ENCODE results near the gene TMEM54.

The TMEM54 gene

DNA sequence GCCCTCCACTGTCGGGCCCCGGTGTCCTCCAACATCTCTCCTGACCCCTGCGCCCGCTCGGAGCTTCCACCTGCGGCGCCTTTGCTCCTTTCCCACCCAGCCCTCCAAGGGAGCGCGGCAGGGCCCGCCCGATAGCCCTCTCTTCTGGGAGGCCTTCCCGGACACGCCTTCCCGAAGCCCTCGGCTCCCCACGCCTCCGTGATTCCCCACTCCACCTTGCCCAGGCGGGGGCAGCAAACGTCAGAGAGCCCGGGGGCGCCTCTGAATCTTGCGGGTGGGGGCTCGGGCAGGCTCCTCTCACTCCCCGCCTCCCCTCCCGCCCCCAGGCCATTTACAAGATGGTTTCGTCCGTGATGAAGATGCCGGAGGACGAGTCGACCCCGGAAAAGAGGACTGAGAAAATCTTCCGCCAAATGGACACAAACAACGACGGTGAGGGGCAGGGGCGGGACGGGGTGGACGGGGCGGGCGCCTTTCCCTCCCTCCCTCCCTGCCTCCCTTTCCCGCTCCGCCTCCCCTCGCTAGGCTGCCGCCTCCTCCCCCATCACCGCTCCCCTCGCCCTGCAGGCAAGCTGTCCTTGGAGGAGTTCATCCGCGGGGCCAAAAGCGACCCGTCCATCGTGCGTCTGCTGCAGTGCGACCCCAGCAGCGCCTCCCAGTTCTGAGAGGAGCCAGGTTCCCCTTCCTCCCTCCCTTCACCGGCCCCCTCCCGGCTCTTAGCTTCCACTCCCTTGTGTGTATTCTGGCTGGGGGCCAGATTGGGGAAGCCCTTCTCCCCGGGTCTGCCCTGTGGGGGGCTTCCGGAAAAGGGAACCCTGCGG, 7.8 kb downstream of the TMEM54 start:
- DNase-seq, result peak; percentile 58

DNA sequence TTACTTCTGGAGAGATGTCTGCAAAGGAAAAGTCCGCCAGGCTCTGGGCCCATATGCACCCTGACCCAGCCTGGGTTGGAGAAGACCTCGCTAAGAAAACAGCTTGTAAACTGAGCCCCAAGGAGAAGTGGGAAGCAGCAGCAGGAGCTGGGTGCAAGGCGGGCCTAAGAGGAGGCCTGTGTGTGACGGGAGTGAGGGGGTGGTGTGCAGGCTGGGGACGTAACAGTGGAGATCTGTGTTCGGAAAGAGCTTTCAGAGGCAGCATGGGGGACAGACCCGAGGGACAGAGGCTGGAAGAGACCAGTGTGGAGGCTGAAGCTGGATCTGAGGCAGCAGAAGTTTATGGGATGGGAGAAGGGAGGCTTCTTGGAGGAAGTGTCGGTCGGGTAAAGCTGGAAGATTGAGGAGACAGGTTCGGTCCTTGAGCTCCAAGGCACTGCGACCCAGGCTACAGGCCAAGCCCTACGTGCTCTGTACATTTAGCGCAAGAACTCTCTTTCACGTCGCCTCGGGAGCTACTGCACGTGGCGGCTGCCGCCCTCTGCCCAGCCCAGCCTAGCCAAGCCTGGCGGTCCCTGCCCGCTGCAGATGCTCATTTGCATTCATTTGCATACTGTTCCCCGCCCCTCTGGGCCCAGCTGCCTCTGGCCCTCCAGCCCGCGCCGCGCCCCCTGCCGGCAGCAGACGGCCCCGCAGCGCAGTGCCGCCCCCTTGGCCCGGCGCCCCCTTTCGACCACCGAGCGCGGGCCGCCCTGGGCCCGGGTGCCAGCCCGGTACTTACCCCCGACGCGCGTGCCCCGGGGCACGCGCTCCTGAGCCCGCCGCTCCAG, 8.6 kb downstream of the TMEM54 start:
- DNase-seq, result peak; percentile 78

DNA sequence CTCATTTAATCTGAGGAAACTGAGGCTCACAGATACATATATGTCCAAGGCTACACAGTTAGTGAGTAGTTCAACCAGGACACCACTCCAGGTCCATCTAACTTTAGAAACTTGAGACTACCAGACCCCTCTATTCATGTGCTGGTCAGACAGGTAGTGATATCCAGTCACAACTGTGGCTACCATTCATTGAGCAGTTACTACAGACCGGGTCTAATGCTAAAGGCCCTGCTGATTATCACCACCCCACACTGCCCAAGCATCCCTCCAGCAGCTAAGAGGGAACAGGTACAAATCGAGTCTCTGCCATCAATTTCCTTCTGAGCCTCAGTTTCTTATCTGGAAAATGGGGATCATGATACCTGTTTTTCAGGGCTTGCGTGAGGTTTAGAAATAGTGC, 9.6 kb downstream of the TMEM54 start:
- no peak for DNase-seq

DNA sequence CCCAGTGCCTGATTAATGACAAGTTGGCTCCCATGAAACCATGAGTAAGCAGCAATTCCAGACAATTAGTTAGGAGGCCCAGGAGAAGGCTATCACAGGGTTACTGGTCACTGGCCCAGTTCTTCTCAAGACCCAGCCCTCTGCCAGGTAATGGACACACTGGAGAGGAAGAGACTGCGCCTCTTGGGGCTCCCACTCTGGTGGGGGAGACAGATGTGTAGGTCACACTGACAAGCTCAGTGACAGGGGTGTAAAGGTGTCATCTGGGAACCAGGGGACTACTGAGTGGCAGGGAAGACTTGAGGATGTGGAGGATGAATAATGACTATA, 10.0 kb downstream of the TMEM54 start:
- no peak for DNase-seq

DNA sequence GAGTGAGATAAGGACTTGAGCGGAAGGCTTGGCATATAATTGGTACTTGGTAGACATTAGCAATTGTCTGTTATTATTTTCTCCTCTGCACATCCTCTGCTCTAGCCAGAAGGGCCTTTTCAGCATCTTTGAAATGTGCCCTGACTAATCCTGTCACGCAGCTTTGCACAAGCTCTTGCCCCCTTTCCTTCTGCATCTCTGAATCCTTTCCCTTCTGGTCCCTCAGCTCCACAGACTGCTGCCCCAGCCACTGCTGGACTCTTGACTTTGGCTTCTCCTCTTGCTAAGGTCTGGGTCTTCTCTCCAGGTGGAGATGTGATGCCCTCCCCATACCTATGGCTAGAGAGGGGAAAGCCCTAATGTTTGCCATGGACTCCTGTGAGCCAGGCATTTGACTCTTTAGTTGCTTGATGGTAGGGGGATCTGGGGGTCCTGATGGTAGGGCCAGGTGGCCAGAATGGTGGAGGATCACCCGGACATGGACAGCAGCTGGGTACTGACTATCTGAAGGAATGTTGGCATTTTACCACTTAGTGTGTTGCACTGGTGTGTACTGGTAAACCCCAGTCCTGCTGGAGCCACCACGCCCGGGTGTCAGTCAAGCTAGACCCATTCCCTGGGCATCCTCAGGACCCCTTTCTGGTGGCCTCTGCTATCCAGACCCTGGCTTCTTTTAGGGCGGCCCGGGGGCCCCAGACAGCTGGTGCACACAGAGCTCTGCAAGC, 10.5 kb downstream of the TMEM54 start:
- no peak for DNase-seq

DNA sequence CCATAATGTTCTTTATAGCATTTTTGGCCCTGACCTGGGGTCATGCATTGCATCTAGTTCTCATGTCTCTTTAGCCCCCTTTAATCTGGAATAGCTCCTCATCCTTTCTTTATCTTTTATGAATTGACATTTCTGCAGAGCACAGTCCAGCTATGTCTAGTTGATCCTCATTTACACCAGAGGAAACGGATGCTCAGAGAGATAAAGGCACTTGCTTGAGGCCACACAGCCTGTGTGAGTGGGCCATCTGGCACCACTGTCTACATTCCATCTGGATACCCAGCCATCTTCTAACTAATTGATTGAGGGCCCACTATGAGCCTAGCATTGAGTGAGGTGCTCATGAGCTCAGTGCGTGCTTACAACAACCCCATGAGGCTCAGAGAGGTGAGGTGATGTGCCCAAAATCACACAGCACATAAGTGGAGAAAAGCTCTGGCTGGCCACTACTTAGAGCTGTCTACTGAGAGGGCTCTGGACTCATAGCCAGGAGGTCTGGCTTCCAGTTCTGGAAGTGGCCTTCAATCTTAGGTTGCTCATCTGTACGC, 11.4 kb downstream of the TMEM54 start:
- DNase-seq, result no peak

DNA sequence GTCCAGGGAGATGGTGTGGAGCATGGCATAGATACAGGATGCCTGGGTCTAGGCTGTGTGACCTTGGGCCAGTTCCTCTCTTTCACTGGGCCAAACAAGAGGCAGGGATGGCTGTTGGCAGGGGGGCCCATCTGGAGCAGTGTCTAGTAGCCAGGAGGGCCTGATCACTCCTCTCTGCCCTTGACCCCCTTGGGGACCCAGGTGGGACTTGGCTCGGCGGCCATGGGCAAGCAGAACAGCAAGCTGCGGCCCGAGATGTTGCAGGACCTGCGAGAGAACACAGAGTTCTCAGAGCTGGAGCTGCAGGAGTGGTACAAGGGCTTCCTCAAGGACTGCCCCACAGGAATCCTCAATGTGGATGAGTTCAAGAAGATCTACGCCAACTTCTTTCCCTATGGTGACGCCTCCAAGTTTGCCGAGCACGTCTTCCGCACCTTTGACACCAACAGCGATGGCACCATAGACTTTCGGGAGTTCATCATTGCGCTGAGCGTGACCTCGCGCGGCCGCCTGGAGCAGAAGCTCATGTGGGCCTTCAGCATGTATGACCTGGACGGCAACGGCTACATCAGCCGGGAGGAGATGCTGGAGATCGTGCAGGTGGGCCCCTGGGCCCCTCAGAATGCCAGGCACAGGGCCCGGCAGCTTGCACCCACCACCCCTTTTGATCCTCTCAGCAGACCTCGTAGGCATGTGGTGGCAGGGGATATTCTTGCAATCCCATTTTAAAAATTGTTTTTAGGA, 12.3 kb downstream of the TMEM54 start:
- DNase-seq, result no peak

DNA sequence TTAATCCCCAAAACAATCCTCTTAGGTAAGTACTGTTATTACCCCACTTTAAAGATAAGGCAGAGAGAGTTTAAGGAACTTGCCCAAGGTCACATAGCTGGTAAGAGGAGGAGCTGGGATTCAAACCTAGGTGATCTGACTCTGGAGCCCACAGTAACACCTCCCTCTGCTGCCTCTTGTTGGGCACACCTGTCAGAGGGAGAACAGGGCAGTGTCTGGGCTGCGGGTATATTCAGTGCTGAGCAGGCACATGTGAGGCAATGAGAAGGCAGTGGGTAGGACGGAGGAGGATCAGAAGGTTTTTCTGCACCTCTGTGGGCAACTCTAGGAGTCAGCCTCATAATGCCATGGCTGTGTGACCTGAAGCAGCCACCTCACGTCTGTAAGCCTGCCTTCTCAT, 13.1 kb downstream of the TMEM54 start:
- DNase-seq, result no peak

DNA sequence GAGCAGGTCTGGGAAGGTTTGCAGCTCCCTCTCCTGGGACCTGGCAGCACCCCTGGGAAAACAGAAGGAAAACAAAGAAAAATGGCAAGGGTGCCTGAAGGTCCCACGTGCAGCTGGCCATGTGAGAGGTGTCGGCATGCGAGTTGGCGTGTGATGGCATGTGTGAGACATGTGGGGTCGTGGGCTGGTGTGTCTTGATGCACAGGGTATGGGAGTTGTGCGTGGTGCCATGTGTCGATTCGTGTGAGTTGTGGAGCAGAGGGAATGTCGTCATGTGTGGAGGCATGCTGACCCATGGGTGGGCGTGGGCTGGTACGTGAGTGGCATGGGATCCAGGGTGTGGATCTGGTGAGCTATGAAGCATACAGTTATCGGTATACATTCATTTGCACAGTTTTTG, 13.6 kb downstream of the TMEM54 start:
- no peak for DNase-seq

DNA sequence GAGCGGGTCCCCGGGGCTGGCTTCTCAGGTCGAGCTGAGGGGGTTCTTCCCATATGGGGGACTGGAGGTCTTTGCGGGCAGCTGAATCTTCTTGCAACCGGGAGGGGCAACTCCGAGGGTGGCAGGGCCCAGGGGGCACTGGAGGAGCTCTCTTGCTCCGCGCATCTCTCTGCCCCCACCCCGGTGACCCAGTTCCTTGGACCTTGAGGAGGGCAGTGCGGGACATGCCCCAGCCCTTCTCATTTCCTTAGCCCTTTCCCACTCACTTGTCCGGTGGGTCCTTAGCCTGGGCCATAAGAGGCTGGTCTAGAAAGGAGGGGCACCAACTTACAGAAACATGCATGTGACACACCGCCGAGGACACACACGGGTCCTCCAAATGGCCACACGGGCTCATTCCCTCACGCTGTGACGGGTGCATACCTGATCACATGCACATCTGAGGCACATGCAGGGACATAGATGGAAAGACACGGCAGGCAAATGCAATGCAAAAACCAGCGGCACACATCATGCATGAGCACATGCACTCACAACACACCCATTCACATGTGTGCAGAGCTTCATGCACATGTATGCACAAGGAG, 14.3 kb downstream of the TMEM54 start:
- no peak for DNase-seq

DNA sequence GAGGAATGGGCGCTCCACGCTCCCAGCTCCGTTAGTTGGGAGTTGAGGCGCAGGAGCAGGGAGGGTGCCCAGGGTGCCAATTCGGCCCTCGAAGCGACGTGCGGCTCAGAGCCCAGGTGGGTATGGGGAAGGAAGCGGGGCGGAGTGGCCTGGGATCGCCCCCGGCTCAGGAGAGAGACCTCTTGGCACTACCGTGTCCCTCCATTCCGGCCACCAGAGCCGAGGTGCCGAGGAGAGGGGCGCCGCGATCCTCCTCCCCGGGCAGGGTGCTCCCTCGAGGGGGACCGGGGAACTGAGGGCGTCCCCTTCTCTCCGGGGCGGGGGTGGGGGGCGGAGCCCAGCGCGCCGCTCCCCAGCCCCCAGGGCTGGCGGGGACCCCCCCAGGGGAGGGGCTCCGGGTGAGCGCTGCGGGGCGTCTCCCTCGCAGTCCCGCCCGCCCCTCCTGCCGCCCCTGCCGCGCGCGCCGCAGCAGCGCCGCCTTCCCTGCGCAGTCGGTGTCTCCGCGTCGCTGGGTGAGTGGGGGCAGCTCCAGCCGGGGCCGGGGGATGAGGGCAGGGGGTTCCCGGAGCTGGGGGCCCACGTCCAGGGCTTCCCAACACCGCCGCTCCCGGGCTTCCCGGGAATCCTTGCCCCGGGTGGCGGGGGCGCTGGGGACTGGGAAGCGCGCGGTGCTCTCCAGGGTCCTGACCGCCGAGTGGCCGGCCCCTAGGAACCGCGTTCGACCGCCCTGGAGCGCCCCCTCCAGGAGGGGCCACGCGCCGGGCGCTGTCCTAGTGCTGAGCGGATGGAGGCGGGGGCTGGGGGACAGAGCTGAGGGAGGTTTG, 15.0 kb downstream of the TMEM54 start, which contains the start of gene HPCA:
Gene HPCA (plus strand): TSS at position 488 of the 824 bp plus-strand sequence. CDS start 2,408 bp downstream, outside the sequence.
- DNase-seq, result no peak

DNA sequence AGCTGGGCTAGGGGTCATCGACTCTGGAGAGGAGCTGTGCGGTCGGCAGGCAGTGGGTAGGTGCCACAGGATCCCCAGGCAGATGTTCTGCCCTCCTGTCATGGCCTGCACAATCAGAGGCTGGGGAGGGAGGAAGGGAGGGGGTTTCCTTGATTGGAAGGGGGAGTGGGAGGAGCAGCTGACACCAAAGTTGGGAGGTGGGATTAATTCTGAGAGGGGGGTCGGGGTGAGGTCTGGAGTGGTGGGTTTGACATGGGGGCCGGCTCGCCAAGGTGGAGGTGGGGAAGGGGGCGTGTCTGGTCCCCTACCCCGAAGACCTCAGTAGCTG, 15.5 kb downstream of the TMEM54 start:
- DNase-seq, result no peak

DNA sequence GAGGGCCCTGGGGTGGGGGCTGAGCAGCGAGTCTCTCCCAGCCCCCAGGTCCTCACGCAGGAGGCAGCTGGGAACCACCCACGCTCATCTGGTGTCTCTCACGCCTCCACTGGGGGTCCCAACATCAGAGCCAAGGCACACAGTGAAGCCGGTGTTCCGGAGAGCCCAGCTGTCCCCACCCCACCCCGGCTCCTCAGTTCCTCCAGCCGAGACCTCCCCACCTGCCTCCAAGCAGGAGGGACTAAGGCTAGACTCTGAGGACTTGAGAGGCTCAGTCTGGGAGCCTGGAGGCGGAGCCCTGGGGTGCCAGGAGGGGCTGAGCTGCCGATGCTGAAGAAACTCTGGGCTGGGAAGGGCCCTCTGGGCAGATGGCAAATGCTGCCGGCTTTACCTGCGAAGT, 16.5 kb downstream of the TMEM54 start:
- DNase-seq, result no peak

DNA sequence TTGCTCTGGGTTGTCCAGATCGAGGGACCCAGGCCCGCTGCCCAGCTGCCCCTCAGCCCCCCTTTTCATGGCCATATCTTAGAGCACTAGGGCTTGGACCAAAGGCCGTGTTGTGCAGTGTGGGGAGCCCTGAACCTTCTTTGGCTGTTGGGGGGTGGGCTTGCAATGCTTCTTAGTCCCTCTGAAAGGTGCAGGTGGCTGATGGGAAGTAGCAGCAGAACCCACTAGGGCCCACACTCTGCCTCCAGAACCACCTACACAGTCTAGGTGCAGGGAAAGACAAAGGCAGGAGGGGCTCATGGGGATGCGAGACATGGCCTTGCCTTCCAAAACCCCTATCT, 17.2 kb downstream of the TMEM54 start:
- no peak for DNase-seq

DNA sequence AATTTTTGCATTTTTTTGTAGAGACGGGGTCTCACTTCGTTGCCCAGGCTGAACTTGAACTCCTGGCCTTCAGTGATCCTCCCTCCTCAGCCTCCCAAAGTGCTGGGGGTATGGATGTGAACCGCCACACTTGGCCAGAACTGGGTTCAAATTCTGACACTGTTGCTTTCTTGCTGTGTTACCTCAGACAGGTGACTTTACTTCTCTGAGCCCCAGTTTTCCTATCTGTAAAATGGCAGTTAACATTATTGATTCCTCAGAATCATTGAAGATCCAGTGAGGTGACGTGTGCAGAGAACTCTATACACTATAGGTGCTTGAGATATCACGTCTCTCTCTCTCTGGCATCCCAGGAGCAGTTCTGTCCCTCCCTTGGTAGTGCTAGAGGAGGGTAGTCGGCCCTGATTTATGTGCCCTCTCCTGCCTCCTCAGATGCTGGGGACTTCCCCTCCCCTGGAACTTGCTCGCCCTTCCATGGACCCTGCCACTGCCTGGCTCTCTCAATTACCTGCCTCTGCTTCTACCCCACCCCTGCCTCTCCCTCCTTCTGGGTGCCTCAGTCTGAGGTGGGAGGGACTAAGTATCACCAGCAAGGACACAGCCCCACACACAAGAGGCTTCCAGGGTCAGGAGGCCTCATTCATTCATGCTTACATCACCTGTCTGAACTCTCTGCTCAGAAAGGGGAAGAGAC, 17.7 kb downstream of the TMEM54 start:
- DNase-seq, result no peak

DNA sequence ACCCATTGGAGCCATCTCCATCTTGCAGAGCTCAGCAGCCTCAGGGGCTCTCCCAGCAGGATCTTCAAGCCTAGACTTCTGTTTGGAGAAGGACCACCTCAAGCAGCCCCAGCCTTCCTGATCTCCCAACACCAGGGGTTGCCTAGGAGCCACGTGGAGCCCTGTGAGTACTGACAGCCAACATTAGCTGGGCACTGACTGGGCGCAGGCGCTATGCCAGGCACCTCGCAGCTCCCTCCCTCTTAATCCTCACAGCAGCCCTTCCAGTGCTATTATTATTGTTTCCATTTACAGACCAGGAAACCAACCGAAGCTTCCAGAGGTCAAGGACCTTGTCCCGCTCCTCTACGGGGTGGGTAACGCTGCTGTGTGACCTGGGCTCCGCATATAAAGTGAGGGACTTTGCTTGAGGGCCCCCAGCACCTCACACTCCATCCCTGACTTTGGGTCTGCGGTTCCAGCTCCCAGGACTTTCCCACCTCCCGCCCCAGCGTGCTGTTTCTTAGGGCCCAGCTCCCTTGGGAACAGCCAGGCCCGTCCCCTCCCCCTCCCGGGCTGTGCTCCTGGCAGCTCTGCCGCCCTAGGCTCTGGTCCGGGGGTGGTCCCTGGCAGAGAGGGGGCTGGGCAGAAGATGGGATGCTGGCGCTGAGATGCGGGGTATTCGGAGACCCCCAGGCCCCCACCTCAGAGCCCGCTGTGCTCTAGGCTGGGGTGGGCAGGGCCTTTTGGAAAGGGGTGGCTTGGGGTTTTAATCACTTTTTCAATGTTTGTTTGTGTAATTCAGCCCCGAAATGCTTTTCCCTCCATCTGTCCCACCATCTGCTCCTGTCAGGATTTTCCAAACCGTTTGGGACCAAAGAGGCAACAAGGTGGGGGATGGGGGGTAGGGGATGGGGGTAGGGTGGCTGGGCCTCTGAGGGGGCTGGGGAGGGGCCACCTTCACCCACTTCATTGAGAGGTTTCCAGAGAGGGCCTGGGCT, 19.0 kb downstream of the TMEM54 start:
- DNase-seq, result peak; percentile 49

DNA sequence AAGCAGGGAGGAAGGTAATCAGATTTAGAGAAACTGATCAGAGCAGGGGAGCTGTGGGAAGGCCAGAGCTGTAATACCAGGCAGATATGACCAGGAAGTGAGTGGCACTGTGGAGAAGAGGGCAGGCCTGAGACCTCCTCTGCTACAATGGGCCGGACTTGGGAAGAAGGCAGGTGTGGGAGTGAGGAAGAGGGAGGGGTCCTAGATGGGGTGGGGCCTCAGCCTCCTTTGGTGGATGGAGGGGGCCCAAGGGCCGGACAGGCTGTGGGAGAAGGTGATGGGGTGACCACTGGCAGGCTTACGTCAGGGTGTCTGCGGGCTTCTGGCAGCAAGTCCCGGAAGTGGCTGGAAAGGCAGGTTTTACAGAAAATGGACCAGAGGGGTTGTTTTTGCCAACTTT, 19.9 kb downstream of the TMEM54 start:
- no peak for DNase-seq

DNA sequence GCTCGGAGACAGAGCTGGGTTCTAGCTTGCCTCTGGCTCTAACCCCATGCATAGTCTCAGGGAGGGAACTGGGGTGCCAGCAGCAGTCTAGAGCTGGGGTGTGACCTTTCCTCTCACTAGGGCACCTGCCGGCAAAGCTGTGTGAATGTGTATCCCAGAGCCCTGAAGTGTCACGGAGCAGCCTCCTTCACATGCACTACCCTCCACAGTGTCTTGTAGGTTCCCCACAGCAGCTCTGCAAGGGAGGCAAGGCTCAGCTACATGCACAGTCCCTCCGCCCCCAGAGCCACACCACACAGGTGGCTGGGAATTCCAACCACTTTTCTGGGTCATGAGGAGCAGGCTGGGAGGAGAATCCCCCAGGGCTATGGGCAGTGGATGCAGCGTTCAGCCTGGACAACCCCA, 22.6 kb downstream of the TMEM54 start:
- DNase-seq, result no peak

DNA sequence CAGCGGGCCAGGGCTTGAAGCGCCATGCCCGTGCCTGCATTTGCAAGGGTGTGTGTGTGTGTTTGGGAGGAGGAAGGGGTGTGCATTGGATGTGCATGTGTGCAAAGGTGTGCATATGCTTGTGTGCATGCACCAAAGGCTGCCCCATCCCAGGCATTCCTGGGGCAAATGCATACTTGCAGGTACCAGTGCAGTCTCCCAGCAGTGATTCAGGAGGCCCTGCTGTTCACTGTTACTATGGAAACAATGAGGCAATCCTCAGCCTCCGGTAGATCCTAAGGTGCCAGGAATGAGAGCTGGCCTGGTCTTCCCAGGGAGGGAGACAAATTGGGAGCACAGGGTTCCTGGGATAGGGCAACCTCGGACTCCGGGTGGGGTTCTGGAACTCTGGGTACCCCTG, 23.0 kb downstream of the TMEM54 start:
- DNase-seq, result peak; percentile 28

Data from DMS153 (cell line).